GM23338 (cell line): Measurements from ENCODE around the gene ADGRF1. TPM values are rescaled to one million over a fixed set of nuclear protein-coding genes. Genes with fewer than 3 reads are reported as not detected.

Experiments used
- ATAC-seq: fragments of 200-7000 bp; cut with Tn5 transposase; 3 replicates; pipeline ENCODE4 v1.9.1; 2020
- DNase-seq: peaks from one replicate; pipeline ENCODE4 v3.0.0-alpha.2; 2015; ENCODE audit warnings: low spot score
- H2AFZ ChIP-seq: fragments of 200-600 bp; sonication (generic); 2 replicates; pipeline ENCODE4 v1.8.0; 2016; ENCODE audit warnings: antibody characterized with exemption, mild to moderate bottlenecking, moderate library complexity
- H3F3A ChIP-seq: fragments of 200-600 bp; sonication (generic); replicated peaks from 2 replicates; pipeline ENCODE4 v1.8.0; 2017; ENCODE audit warnings: antibody characterized with exemption, mixed run types, low read depth
- H3K27ac ChIP-seq: fragments of 200-600 bp; sonication (generic); 2 replicates; pipeline ENCODE4 v1.6.1; 2016; ENCODE audit warnings: low read depth
- H3K27me3 ChIP-seq: fragments of 200-600 bp; sonication (generic); 2 replicates; pipeline ENCODE4 v1.8.0; 2016; ENCODE audit warnings: mild to moderate bottlenecking, mixed run types, moderate library complexity; ENCODE audit not compliant: insufficient read depth
- H3K36me3 ChIP-seq: fragments of 200-600 bp; sonication (generic); 2 replicates; pipeline ENCODE4 v1.8.0; 2016; ENCODE audit warnings: mild to moderate bottlenecking; ENCODE audit not compliant: insufficient read depth
- H3K4me1 ChIP-seq: fragments of 200-600 bp; sonication (generic); 2 replicates; pipeline ENCODE4 v1.8.0; 2016; ENCODE audit warnings: mild to moderate bottlenecking, moderate library complexity; ENCODE audit not compliant: insufficient read depth
- H3K4me2 ChIP-seq: fragments of 200-600 bp; sonication (generic); 2 replicates; pipeline ENCODE4 v1.7.1; 2017; ENCODE audit warnings: mixed run types
- H3K4me3 ChIP-seq: fragments of 200-600 bp; sonication (generic); 2 replicates; pipeline ENCODE4 v1.6.1; 2016; ENCODE audit warnings: mixed run types
- H3K79me2 ChIP-seq: fragments of 200-600 bp; sonication (generic); replicated peaks from 2 replicates; pipeline ENCODE4 v1.8.0; 2017; ENCODE audit warnings: mild to moderate bottlenecking; ENCODE audit not compliant: insufficient read depth
- H3K9me2 ChIP-seq: fragments of 200-600 bp; sonication (generic); 2 replicates; pipeline ENCODE4 v1.8.0; 2017; ENCODE audit not compliant: insufficient read depth
- H4K20me1 ChIP-seq: fragments of 200-600 bp; sonication (generic); replicated peaks from 2 replicates; pipeline ENCODE4 v1.8.0; 2017; ENCODE audit warnings: mild to moderate bottlenecking; ENCODE audit not compliant: insufficient read depth
- H3K27ac Mint-ChIP-seq: 2 replicates; pipeline ENCODE4 v1.8.0; 2020; ENCODE audit warnings: inconsistent platforms, mild to moderate bottlenecking, moderate library complexity, mixed read lengths
- H3K27me3 Mint-ChIP-seq: 3 replicates; pipeline ENCODE4 v1.8.0; 2022; ENCODE audit warnings: low read depth, mild to moderate bottlenecking, moderate library complexity, mixed read lengths, inconsistent platforms; ENCODE audit not compliant: insufficient read depth, poor library complexity
- H3K36me3 Mint-ChIP-seq: 3 replicates; pipeline ENCODE4 v1.8.0; 2021; ENCODE audit warnings: low read depth, mild to moderate bottlenecking, inconsistent platforms, moderate library complexity, mixed read lengths
- H3K4me1 Mint-ChIP-seq: 3 replicates; pipeline ENCODE4 v1.8.0; 2020; ENCODE audit warnings: mild to moderate bottlenecking, inconsistent platforms, mixed read lengths
- H3K4me3 Mint-ChIP-seq: 3 replicates; pipeline ENCODE4 v1.8.0; 2021; ENCODE audit warnings: moderate library complexity, mild to moderate bottlenecking, inconsistent platforms, mixed read lengths
- H3K9me3 Mint-ChIP-seq: 3 replicates; pipeline ENCODE4 v1.8.0; 2020; ENCODE audit warnings: moderate library complexity, mild to moderate bottlenecking, inconsistent platforms, mixed read lengths
- CREB1 ChIP-seq: fragments of 250-450 bp; sonication (Bioruptor Pico); IDR thresholded peaks from 2 replicates; pipeline ENCODE4 v1.5.0; 2020; ENCODE audit warnings: low read depth, mild to moderate bottlenecking, moderate library complexity
- CTCF ChIP-seq, 2 experiments: fragments of 200-600 bp in 1 of 2; sonication (generic) in 1 of 2; conservative IDR thresholded peaks; 2 replicates each; pipeline versions ENCODE4 v1.5.1 to v1.6.1; 2016 to 2017; ENCODE audit warnings: antibody characterized with exemption in 2 of 2, low read depth in 2 of 2, mild to moderate bottlenecking in 2 of 2, moderate library complexity in 1 of 2
- ETS1 ChIP-seq: IDR thresholded peaks from 2 replicates; pipeline ENCODE4 v1.6.1; 2016; ENCODE audit warnings: antibody characterized with exemption
- EZH2phosphoT487 ChIP-seq: fragments of 200-600 bp; sonication (generic); IDR thresholded peaks from one replicate; pipeline ENCODE4 v1.8.1; 2018; ENCODE audit warnings: antibody characterized with exemption; ENCODE audit not compliant: unreplicated experiment
- JUNB ChIP-seq: IDR thresholded peaks from one replicate; pipeline ENCODE4 v1.6.1; 2016; ENCODE audit warnings: antibody characterized with exemption; ENCODE audit not compliant: unreplicated experiment
- NANOG ChIP-seq: IDR thresholded peaks from 2 replicates; pipeline ENCODE4 v1.6.1; 2016; ENCODE audit warnings: antibody characterized with exemption, borderline replicate concordance
- POLR2AphosphoS5 ChIP-seq: IDR thresholded peaks from 2 replicates; pipeline ENCODE4 v1.6.1; 2016; ENCODE audit warnings: antibody characterized with exemption, low read depth
- STAT1 ChIP-seq: IDR thresholded peaks from one replicate; pipeline ENCODE4 v1.6.1; 2016; ENCODE audit warnings: antibody characterized with exemption; ENCODE audit not compliant: unreplicated experiment
- ZNF114 ChIP-seq: fragments of 250-450 bp; sonication (Bioruptor Pico); IDR thresholded peaks from 2 replicates; pipeline ENCODE4 v1.5.0; 2020; ENCODE audit warnings: mild to moderate bottlenecking, moderate library complexity
- ZNF331 ChIP-seq: fragments of 250-450 bp; sonication (Bioruptor Pico); IDR thresholded peaks from 2 replicates; pipeline ENCODE4 v1.5.0; 2020; ENCODE audit warnings: low read depth, mild to moderate bottlenecking, moderate library complexity
- polyA plus RNA-seq: library from polyadenylated mRNA; unstranded; fragments of >200 nt; fragmentation: Nextera tagmentation; extraction: Ambion mirVana; gene quantifications from 2 replicates; pipeline ENCODE4 v1.2.1, GENCODE V29; 2016
- total RNA-seq: library from RNA; depleted of rRNA; stranded (reverse); fragments of >200 nt; shearing (Covaris generic); gene quantifications from 2 replicates; pipeline ENCODE4 v1.2.3, GENCODE V29; 2014

The ADGRF1 gene
- total and polyA plus RNA-seq, 2 experiments from 2014 or later, result not detected

GRCh38 chr6:47032974-47033765 is 9.0 kb downstream of the ADGRF1 start (continued):
- TF ChIP-seq CTCF (conservative IDR thresholded peaks at IDR 0.05; ENCODE audit: low read depth in 2 of 2), result no peak

GRCh38 chr6:47031656-47032055 is 10.5 kb downstream of the ADGRF1 start:
- Mint-ChIP-seq H3K36me3 (no peaks in the 10 kb centered on the region), H3K9me3 (no peaks in the 10 kb centered on the region), H3K27ac (no peak overlapping the region), H3K4me1 (peaks cover 11% of the 10 kb centered on the region), H3K4me3 (no peak overlapping the region), H3K27me3 (no peaks in the 10 kb centered on the region)
- peaks cover 13% of the 10 kb centered on the region; the same call in 1 of the 2 replicates for H3K4me1 ChIP-seq
- no peak for ATAC-seq
- no peaks in the 10 kb centered on the region for H3K36me3 ChIP-seq
- H3K27me3 ChIP-seq, result no peaks in the 10 kb centered on the region
- TF ChIP-seq STAT1 (no peak), ETS1 (no peak), CTCF (conservative IDR thresholded peaks at IDR 0.05; ENCODE audit: low read depth in 2 of 2) (no peak)
- no peak overlapping the region for H3K4me3 ChIP-seq
- H3K4me2 ChIP-seq, result no peak overlapping the region
- H3K27ac ChIP-seq, result no peak overlapping the region
- no peaks in the 10 kb centered on the region for H3K79me2 ChIP-seq
- H2AFZ ChIP-seq, result no peak overlapping the region
- H3K9me2 ChIP-seq, result no peaks in the 10 kb centered on the region
- DNase-seq, result no peak
- H4K20me1 ChIP-seq, result no peaks in the 10 kb centered on the region
- no peaks in the 10 kb centered on the region for H3F3A ChIP-seq

- H3K27ac ChIP-seq, result no peak overlapping the region
- Mint-ChIP-seq H3K4me1 (peaks cover 7% of the 10 kb centered on the region), H3K27ac (no peak overlapping the region), H3K4me3 (no peak overlapping the region), H3K9me3 (no peaks in the 10 kb centered on the region), H3K27me3 (no peaks in the 10 kb centered on the region), H3K36me3 (no peaks in the 10 kb centered on the region)
- H2AFZ ChIP-seq, result peak overlapping the region; percentile 56; the same call in 1 of the 2 replicates
- no peak overlapping the region for H3K4me2 ChIP-seq
- peaks cover 6% of the 10 kb centered on the region; the same call in 1 of the 2 replicates for H3K4me1 ChIP-seq
- no peak overlapping the region for H3K4me3 ChIP-seq
- no peak for ATAC-seq
- no peaks in the 10 kb centered on the region for H3K9me2 ChIP-seq
- no peaks in the 10 kb centered on the region for H3K79me2 ChIP-seq
- no peaks in the 10 kb centered on the region for H3K36me3 ChIP-seq
- no peak for DNase-seq
- no peaks in the 10 kb centered on the region for H3F3A ChIP-seq
- H3K27me3 ChIP-seq, result no peaks in the 10 kb centered on the region
- no peaks in the 10 kb centered on the region for H4K20me1 ChIP-seq
- no peak for TF ChIP-seq STAT1
- no peak for TF ChIP-seq CREB1
- no peak for TF ChIP-seq EZH2phosphoT487
- no peak for TF ChIP-seq ETS1
- TF ChIP-seq JUNB, result no peak
- no peak for TF ChIP-seq NANOG
- TF ChIP-seq POLR2AphosphoS5, result no peak
- TF ChIP-seq ZNF114 (CRISPR knock-in tag), result no peak
- no peak for TF ChIP-seq ZNF331 (CRISPR knock-in tag)
These were observed 12.1 kb downstream of the ADGRF1 start for GRCh38 chr6:47029865-47030561.
